ENCODE data around the gene ALKBH3. TPM values are rescaled to one million over a fixed set of nuclear protein-coding genes. Genes with fewer than 3 reads are reported as not detected.
A peak's percentile ranks its signal among the peaks of the same experiment; 100 is the strongest.

The ALKBH3 gene
- total and polyA plus RNA-seq, 12 donors: 19.7 to 45.3 (median 31.5) TPM

DNA sequence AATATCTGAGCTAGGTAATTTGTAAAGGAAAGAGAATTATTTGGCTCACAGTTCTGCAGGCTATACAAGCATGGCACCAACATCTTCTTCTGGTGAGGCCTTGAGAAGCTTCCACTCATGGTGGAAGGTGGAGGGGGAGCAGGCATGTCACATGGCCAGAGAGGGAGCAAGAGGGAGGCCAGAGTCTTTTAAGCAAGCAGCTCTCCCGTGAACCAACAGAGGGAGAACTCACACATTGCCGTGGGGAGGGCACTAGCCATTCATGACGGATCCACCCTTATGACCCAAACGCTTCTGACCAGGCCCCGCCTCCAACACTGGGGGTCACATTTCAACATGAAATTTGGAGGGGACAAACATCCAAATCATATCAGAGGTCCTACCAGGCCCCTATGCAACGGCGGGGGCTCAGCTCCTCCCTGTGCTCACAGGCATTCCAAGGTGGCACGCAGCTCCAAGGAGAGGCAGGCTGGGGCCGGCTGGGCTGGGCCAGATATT is 66.4 kb downstream of the ALKBH3 start:
- H3K27ac ChIP-seq: peak overlapping the region in 2 of 5 donors; percentile 72 to 96
- H3K4me3 ChIP-seq: no peak overlapping the region
- 56 to 71% (median 66%) methylated on average over 7 to 9 of the region's 9 CpGs for WGBS, 4 donors
- DNase-seq: peak in 3 of 7 donors; percentile 44 to 77 (median 52)
- H3K27me3 ChIP-seq: no peaks in the 10 kb centered on the region
- H3K9me3 ChIP-seq (replicated peaks in 1 of 3): no peaks in the 10 kb centered on the region
- H3K36me3 ChIP-seq (replicated peaks in 1 of 2): peaks cover 0 to 5% of the 10 kb centered on the region in 2 donors
- H3K4me1 ChIP-seq (replicated peaks in 1 of 2): peaks cover 10 to 19% of the 10 kb centered on the region in 2 donors
- TF ChIP-seq, protein P1, sequence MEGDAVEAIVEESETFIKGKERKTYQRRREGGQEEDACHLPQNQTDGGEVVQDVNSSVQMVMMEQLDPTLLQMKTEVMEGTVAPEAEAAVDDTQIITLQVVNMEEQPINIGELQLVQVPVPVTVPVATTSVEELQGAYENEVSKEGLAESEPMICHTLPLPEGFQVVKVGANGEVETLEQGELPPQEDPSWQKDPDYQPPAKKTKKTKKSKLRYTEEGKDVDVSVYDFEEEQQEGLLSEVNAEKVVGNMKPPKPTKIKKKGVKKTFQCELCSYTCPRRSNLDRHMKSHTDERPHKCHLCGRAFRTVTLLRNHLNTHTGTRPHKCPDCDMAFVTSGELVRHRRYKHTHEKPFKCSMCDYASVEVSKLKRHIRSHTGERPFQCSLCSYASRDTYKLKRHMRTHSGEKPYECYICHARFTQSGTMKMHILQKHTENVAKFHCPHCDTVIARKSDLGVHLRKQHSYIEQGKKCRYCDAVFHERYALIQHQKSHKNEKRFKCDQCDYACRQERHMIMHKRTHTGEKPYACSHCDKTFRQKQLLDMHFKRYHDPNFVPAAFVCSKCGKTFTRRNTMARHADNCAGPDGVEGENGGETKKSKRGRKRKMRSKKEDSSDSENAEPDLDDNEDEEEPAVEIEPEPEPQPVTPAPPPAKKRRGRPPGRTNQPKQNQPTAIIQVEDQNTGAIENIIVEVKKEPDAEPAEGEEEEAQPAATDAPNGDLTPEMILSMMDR (IDR thresholded peaks at IDR 0.05): peak in 4 of 6 experiments; percentile 3 to 40 (median 22)
- TF ChIP-seq POLR2A (IDR thresholded peaks at IDR 0.05): no peak
- intact Hi-C loops (cut with DNase I): loop anchor here (10.0 kb wide), 1 partner anchor 88 kb away; no protein-coding TSS in a partner anchor

DNA sequence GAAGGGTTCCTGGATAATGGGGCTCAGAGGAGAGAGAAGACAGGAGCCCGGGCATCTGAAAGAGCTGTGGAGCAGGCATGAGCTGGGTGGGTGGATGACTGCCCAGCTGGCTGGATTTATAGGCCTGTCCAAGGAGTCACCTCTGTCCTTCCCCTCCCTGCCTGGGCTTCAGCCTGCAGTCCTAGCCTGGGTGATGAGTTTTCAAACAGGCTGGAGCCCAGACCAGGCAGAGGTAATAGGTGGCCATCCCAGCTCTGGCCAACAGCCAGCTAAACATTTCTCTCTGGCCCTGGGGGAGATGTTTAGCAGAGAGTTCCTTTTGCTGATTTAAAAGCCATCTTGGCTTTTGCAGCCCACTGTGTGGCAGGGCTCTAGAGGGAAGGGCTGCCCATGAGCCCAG is 67.2 kb downstream of the ALKBH3 start:
- Histone ChIP-seq H3K27ac (peak overlapping the region in 2 of 5 donors; percentile 57 to 96), H3K9me3 (replicated peaks in 1 of 3) (no peaks in the 10 kb centered on the region), H3K36me3 (replicated peaks in 1 of 2) (peaks cover 0 to 5% of the 10 kb centered on the region in 2 donors), H3K27me3 (no peaks in the 10 kb centered on the region), H3K4me1 (replicated peaks in 1 of 2) (peaks cover 10 to 16% of the 10 kb centered on the region in 2 donors), H3K4me3 (no peak overlapping the region)
- intact Hi-C loops (cut with DNase I): loop anchor here (10.0 kb wide), 1 partner anchor 87 kb away; no protein-coding TSS in a partner anchor
- WGBS, 4 donors: 70 to 91% (median 79%) methylated on average over 1 of the region's 1 CpG
- no peak for TF ChIP-seq POLR2A (IDR thresholded peaks at IDR 0.05)
- TF ChIP-seq, protein P1 (IDR thresholded peaks at IDR 0.05): no peak
- peak in 3 of 7 donors; percentile 56 to 61 (median 61) for DNase-seq

DNA sequence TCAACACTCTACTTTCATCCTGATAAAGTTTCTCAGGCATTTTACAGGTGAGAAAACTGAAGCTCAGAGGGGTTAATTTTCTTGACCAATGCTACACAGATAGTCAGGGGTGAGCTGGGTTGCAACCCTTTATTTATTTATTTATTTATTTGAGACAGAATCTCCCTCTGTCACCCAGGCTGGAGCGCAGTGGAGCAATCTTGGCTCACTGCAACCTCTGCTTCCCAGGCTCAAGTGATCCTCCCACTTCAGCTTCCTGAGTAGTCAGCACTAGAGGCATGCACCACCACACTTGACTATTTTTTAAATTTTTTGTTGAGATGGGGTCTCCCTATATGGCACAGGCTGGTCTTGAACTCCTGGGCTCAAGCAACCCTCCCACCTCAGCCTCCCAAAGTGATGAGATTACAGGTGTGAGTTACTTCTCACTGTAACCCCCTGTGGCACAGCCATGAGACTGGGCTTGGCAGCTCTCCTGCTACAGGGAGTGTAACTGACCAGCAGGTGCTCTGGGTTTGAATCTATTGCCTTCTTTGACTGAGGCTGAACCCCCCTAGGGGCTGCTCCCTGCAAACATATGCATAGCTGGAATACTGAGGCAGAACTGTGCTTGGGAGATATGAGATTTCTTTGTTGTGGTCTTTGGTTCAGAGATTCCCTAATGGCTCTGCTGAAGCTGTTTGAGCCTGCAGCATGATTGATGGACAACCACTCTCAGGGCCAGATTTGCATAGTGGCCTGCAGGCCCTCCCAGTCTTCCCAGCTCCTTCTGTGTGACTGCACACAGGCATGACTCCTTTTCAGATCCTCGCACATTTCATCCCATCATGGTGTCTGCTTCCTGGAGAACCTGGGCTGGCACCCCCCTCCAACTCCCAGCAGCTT is 68.0 kb downstream of the ALKBH3 start:
- peak in 1 of 7 donors; percentile 54 for DNase-seq
- peaks cover 10 to 13% of the 10 kb centered on the region in 2 donors for H3K4me1 ChIP-seq (replicated peaks in 1 of 2)

More for the DNA sequence above, 68.0 kb downstream of the ALKBH3 start:
- Histone ChIP-seq H3K27me3 (no peaks in the 10 kb centered on the region), H3K9me3 (replicated peaks in 1 of 3) (no peaks in the 10 kb centered on the region), H3K36me3 (replicated peaks in 1 of 2) (peaks cover 0 to under 1% of the 10 kb centered on the region in 2 donors), H3K27ac (peak overlapping the region in 2 of 5 donors; percentile 57 to 96), H3K4me3 (no peak overlapping the region)
- TF ChIP-seq, protein P1 (IDR thresholded peaks at IDR 0.05): peak in 1 of 6 experiments; percentile 5
- TF ChIP-seq POLR2A (IDR thresholded peaks at IDR 0.05): peak in 1 of 2 donors; percentile 26
- intact Hi-C loops (cut with DNase I): loop anchor here (10.0 kb wide), 1 partner anchor 86 kb away; no protein-coding TSS in a partner anchor
- WGBS, 4 donors: 84 to 93% (median 88%) methylated on average over 2 of the region's 2 CpGs
